GM12878 (cell line): ENCODE measurements around the gene PKP3. TPM values are rescaled to one million over a fixed set of nuclear protein-coding genes. Genes with fewer than 3 reads are reported as not detected.
A peak's percentile ranks its signal among the peaks of the same experiment; 100 is the strongest.

ENCODE experiments used
- ASH2L ChIP-seq: fragments of 300-600, 200-600 bp; sonication (generic); IDR thresholded peaks from 2 replicates; pipeline ENCODE4 v1.6.1; 2017; ENCODE audit warnings: low read depth, mild to moderate bottlenecking, borderline replicate concordance
- ATF7 ChIP-seq: fragments of 450-650 bp; IDR thresholded peaks from 2 replicates; pipeline ENCODE4 v1.6.1; 2016; ENCODE audit warnings: low read depth, mild to moderate bottlenecking
- BMI1 ChIP-seq: fragments of 450-650 bp; IDR thresholded peaks from 2 replicates; pipeline ENCODE4 v1.6.1; 2016; ENCODE audit warnings: mild to moderate bottlenecking, moderate library complexity, borderline replicate concordance
- CBFB ChIP-seq: IDR thresholded peaks from 2 replicates; pipeline ENCODE4 v1.6.1; 2016; ENCODE audit warnings: antibody characterized with exemption, low read depth
- CBX3 ChIP-seq: fragments of 200-600 bp; sonication (generic); IDR thresholded peaks from 2 replicates; pipeline ENCODE4 v1.6.1; 2016; ENCODE audit warnings: low read depth, borderline replicate concordance
- CHD4 ChIP-seq: fragments of 200-600 bp; sonication (generic); IDR thresholded peaks from 2 replicates; pipeline ENCODE4 v1.6.1; 2016; ENCODE audit warnings: mild to moderate bottlenecking
- CUX1 ChIP-seq: IDR thresholded peaks from 2 replicates; pipeline ENCODE4 v1.6.1; 2012; ENCODE audit warnings: improper control_type of control experiment, low read depth, low read length; ENCODE audit not compliant: insufficient replicate concordance
- HDGF ChIP-seq: fragments of 450-650 bp; IDR thresholded peaks from 2 replicates; pipeline ENCODE4 v1.6.1; 2016; ENCODE audit warnings: antibody characterized with exemption
- IKZF1 ChIP-seq: fragments of 450-650 bp; conservative IDR thresholded peaks from 2 replicates; pipeline ENCODE4 v1.6.1; 2017; ENCODE audit warnings: antibody characterized with exemption, mild to moderate bottlenecking
- KAT2A ChIP-seq: conservative IDR thresholded peaks from 2 replicates; pipeline ENCODE4 v1.6.1; 2011; ENCODE audit warnings: low read depth, low read length; ENCODE audit not compliant: control insufficient read depth
- MEF2A ChIP-seq: IDR thresholded peaks from 2 replicates; pipeline ENCODE4 v1.6.1; 2011; ENCODE audit warnings: low read depth, mild to moderate bottlenecking, low read length, moderate library complexity; ENCODE audit not compliant: insufficient read depth
- MEF2B ChIP-seq: fragments of 450-650 bp; IDR thresholded peaks from 2 replicates; pipeline ENCODE4 v1.6.1; 2018; ENCODE audit warnings: mild to moderate bottlenecking, moderate library complexity; ENCODE audit not compliant: partially characterized antibody, poor library complexity, severe bottlenecking
- MXI1 ChIP-seq: fragments of 150-350 bp; IDR thresholded peaks from 2 replicates; pipeline ENCODE4 v1.6.1; 2011; ENCODE audit warnings: low read depth, mild to moderate bottlenecking, inconsistent platforms, low read length, improper control_type of control experiment
- MYB ChIP-seq: fragments of 150-350 bp; IDR thresholded peaks from 2 replicates; pipeline ENCODE4 v1.6.1; 2014; ENCODE audit warnings: mild to moderate bottlenecking, low read depth, low read length, borderline replicate concordance
- NFIC ChIP-seq: IDR thresholded peaks from 2 replicates; pipeline ENCODE4 v1.6.1; 2012; ENCODE audit warnings: low read depth, mild to moderate bottlenecking, inconsistent platforms, low read length, moderate library complexity
- NFYB ChIP-seq: IDR thresholded peaks from 2 replicates; pipeline ENCODE4 v1.6.1; 2011; ENCODE audit warnings: low read depth, mild to moderate bottlenecking, low read length, improper control_type of control experiment, moderate library complexity; ENCODE audit not compliant: insufficient read depth
- NR2F1 ChIP-seq: fragments of 450-650 bp; conservative IDR thresholded peaks from 2 replicates; pipeline ENCODE4 v1.6.1; 2017; ENCODE audit warnings: mild to moderate bottlenecking
- PAX5 ChIP-seq: IDR thresholded peaks from 2 replicates; pipeline ENCODE4 v1.6.1; 2011; ENCODE audit warnings: low read depth, low read length, borderline replicate concordance
- PAX8 ChIP-seq: fragments of 450-650 bp; IDR thresholded peaks from 2 replicates; pipeline ENCODE4 v1.6.1; 2017; ENCODE audit warnings: mild to moderate bottlenecking, moderate library complexity
- RUNX3 ChIP-seq: IDR thresholded peaks from 2 replicates; pipeline ENCODE4 v1.6.1; 2012; ENCODE audit warnings: low read length, inconsistent platforms
- SIX5 ChIP-seq: IDR thresholded peaks from 2 replicates; pipeline ENCODE4 v1.6.1; 2011; ENCODE audit warnings: mild to moderate bottlenecking, low read depth, low read length, moderate library complexity; ENCODE audit not compliant: severe bottlenecking
- SP1 ChIP-seq: IDR thresholded peaks from one replicate; pipeline ENCODE4 v1.6.1; 2011; ENCODE audit warnings: low read depth, low read length
- SREBF2 ChIP-seq: IDR thresholded peaks from 2 replicates; pipeline ENCODE4 v1.6.1; 2012; ENCODE audit warnings: mild to moderate bottlenecking, low read length
- YY1 ChIP-seq: IDR thresholded peaks from 2 replicates; pipeline ENCODE4 v1.6.1; 2011; ENCODE audit warnings: low read depth, mild to moderate bottlenecking, low read length
- ZNF207 ChIP-seq: fragments of 450-650 bp; IDR thresholded peaks from 2 replicates; pipeline ENCODE4 v1.6.1; 2014; ENCODE audit warnings: antibody characterized with exemption, mild to moderate bottlenecking, borderline replicate concordance
- ZNF24 ChIP-seq: fragments of 450-650 bp; IDR thresholded peaks from 2 replicates; pipeline ENCODE4 v1.6.1; 2017; ENCODE audit warnings: antibody characterized with exemption, mild to moderate bottlenecking
- ZNF274 ChIP-seq: IDR thresholded peaks from one replicate; pipeline ENCODE4 v1.8.0; 2011; ENCODE audit not compliant: insufficient read length, insufficient read depth
- polyA plus RNA-seq, 11 experiments: library from polyadenylated mRNA; depleted of rRNA in 4 of 11; unstranded in 6 of 11; stranded (reverse) in 5 of 11; fragments of >200 nt; fragmentation: Nextera tagmentation in 4 of 11; fragmentation: Illumina TruSeq in 1 of 11; extraction: Ambion mirVana in 4 of 11; extraction: Trizol in 1 of 11; gene quantifications; 1 replicate in 1 of 11; 2 replicates in 10 of 11; pipeline versions ENCODE4 v1.2.1 to v1.2.3, GENCODE V29; 2011 to 2016; ENCODE audit warnings: inconsistent platforms in 2 of 11, missing spikeins in 2 of 11, low read depth in 1 of 11
- total RNA-seq, 4 experiments: library from RNA; depleted of rRNA in 3 of 4; stranded (reverse); fragments of >200 nt in 3 of 4; fragmentation: Illumina TruSeq in 1 of 4; extraction: Trizol in 1 of 4; gene quantifications; 2 replicates each; pipeline versions ENCODE4 v1.2.1 to v1.2.3, GENCODE V29; 2013 to 2021
- TF ChIP-seq, protein P1 (sequence below): fragments of 450-650 bp; IDR thresholded peaks from 2 replicates; pipeline ENCODE4 v1.6.1; 2017; ENCODE audit warnings: low read depth, mild to moderate bottlenecking, moderate library complexity

PKP3 gene
- total and polyA plus RNA-seq, 10 of the 15 experiments (the other 5 are each of a cell fraction or from before 2014, with no cell fraction given) = 0.45 to 0.90 TPM; not detected in 8

DNA sequence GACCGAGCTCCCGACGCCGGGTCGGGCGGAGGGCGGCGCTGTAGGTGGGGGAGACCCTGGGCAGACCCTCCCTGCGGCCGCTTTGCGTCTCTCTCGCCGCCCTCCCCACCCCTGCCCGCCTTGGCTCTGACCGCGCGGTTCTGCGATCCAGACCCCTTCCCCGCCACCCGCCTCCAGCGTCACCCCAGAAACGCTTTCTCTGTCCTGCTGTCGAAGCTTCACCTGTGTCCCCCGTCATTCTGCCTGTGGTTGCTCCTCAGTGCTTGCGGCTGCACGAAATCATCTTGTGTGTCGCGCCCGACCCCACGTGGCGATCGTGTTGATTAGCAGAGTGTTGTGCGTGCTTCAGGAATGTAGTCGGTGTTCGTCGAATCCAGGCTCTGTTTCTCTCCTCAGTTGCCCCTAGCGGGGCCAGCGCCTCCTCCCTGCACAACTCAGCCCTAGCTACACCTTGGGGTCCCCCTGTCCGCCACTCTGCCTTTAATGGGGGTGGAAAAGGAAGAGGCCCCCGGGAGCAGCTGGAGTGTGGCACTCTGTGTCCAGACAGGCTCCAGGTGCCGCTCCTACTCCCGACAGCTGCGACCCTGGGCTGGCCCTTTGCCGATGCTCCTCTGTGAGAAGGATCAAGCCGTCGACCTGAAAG, 56.9 kb downstream of the PKP3 start (continued):
- TF ChIP-seq SREBF2 (no peak), IKZF1 (no peak), RUNX3 (peak; percentile 72), MXI1 (no peak), ZNF207 (no peak), PAX5 (no peak), ATF7 (no peak), CHD4 (no peak), CBFB (no peak), MYB (no peak), NFIC (no peak), SIX5 (no peak), CBX3 (no peak), ZNF24 (no peak), YY1 (0 out of 2 replicates have a peak, but pooled peaks have one; percentile 30), KAT2A (no peak), SP1 (no peak), PAX8 (no peak), HDGF (0 out of 2 replicates have a peak, but pooled peaks have one; percentile 31), ZNF274 (no peak), ASH2L (no peak), NR2F1 (no peak), BMI1 (no peak), CUX1 (no peak), NFYB (no peak), MEF2B (no peak), MEF2A (no peak)
- TF ChIP-seq, protein P1, sequence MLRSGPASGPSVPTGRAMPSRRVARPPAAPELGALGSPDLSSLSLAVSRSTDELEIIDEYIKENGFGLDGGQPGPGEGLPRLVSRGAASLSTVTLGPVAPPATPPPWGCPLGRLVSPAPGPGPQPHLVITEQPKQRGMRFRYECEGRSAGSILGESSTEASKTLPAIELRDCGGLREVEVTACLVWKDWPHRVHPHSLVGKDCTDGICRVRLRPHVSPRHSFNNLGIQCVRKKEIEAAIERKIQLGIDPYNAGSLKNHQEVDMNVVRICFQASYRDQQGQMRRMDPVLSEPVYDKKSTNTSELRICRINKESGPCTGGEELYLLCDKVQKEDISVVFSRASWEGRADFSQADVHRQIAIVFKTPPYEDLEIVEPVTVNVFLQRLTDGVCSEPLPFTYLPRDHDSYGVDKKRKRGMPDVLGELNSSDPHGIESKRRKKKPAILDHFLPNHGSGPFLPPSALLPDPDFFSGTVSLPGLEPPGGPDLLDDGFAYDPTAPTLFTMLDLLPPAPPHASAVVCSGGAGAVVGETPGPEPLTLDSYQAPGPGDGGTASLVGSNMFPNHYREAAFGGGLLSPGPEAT = no peak
